Body of pancreas (tissue), 4 donors: ENCODE results near the gene OLFML2A.

Source experiments
- CTCF ChIP-seq, 7 experiments: fragments of 450-650 bp in 4 of 7; fragments of 200-600 bp in 3 of 7; sonication (generic) in 3 of 7; IDR thresholded peaks; one replicate each; pipeline ENCODE4 v1.5.1; 2016 to 2019; ENCODE audit warnings: antibody characterized with exemption in 7 of 7
- POLR2A ChIP-seq, 3 donors: fragments of 450-650 bp; IDR thresholded peaks; one replicate each; pipeline ENCODE4 v1.6.1; 2016; ENCODE audit warnings: antibody characterized with exemption in 3 of 3, mild to moderate bottlenecking in 2 of 3

- TF ChIP-seq CTCF (IDR thresholded peaks at IDR 0.05) (no peak), POLR2A (IDR thresholded peaks at IDR 0.05) (no peak)
These were observed 9.1 kb upstream of the OLFML2A start for GRCh38 chr9:124767821-124768220.
